Retinal pigment epithelial cell (primary cell): ENCODE results near the gene ZNF185.

Experiments used
- DNase-seq: peaks from one replicate; pipeline ENCODE4 v3.0.0-alpha.2; 2010; ENCODE audit warnings: low read depth
- H3K4me3 ChIP-seq: 2 replicates; pipeline ENCODE4 v1.5.1; 2011; ENCODE audit warnings: mild to moderate bottlenecking, low read length, control low read depth, moderate library complexity
- TF ChIP-seq, protein P1 (sequence below): conservative IDR thresholded peaks from 2 replicates; pipeline ENCODE4 v1.5.1; 2011; ENCODE audit warnings: low read depth, low read length, control low read depth, inconsistent platforms

ZNF185 gene

GRCh38 chrX:152897222-152898131, at the start of gene ZNF185:
ZNF185 (plus strand) TSS chrX:152898067; CDS start chrX:152914490, 16,423 bp downstream.
- DNase-seq, result peak; percentile 22
- TF ChIP-seq, protein P1, sequence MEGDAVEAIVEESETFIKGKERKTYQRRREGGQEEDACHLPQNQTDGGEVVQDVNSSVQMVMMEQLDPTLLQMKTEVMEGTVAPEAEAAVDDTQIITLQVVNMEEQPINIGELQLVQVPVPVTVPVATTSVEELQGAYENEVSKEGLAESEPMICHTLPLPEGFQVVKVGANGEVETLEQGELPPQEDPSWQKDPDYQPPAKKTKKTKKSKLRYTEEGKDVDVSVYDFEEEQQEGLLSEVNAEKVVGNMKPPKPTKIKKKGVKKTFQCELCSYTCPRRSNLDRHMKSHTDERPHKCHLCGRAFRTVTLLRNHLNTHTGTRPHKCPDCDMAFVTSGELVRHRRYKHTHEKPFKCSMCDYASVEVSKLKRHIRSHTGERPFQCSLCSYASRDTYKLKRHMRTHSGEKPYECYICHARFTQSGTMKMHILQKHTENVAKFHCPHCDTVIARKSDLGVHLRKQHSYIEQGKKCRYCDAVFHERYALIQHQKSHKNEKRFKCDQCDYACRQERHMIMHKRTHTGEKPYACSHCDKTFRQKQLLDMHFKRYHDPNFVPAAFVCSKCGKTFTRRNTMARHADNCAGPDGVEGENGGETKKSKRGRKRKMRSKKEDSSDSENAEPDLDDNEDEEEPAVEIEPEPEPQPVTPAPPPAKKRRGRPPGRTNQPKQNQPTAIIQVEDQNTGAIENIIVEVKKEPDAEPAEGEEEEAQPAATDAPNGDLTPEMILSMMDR, result no peak
- H3K4me3 ChIP-seq, result peak within 1 kb of the TSS; percentile 54

DNA sequence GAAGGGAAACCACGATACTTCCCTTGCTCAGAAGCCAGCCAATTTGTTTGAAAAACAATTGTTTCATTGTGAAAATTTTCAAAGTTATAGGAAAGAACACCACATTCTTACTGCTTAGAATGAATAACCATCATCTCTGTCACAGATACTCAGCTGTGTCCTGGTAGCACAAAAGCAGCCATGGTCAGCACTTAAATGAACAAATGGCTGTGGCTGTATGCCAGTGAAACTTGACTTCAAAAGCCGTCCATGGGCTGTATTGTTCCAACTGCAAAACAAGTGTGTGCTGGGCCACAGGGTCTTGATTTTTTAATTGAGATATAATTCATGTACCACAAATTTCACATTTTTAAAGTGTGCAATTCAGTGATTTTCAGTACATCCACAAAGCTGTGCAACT, 47.4 kb upstream of the ZNF185 start:
- no peak for DNase-seq
- TF ChIP-seq, protein P1, result no peak
- H3K4me3 ChIP-seq, result no peak overlapping the region

DNA sequence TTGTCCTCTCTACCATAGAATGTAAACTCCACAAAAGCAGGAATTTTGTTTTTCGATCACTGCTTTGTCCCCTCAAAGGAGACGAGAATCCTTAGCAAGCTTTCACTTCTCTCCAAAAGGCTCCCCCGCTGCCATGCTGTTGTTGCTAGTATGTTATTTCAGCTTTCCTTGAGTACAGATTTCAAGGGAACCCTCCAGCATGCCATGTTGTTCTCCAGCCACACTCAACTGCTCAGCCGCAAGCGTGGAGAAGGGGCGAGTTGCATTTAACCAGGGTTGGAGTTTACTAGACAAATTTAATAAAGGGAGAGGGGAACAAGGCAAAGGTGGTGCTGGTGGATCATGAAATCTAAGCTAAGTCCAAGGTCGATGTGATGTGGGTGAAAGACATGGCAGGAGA, 43.9 kb upstream of the ZNF185 start:
- no peak for DNase-seq
- TF ChIP-seq, protein P1, result no peak
- no peak overlapping the region for H3K4me3 ChIP-seq

- DNase-seq, result peak; percentile 61
- H3K4me3 ChIP-seq, result no peak overlapping the region
- TF ChIP-seq, protein P1, result no peak
Measured at GRCh38 chrX:152861116-152861515, 36.8 kb upstream of the ZNF185 start.

GRCh38 chrX:152861826-152862225, 36.0 kb upstream of the ZNF185 start:
- TF ChIP-seq, protein P1, result no peak
- H3K4me3 ChIP-seq, result no peak overlapping the region
- DNase-seq, result no peak

DNA sequence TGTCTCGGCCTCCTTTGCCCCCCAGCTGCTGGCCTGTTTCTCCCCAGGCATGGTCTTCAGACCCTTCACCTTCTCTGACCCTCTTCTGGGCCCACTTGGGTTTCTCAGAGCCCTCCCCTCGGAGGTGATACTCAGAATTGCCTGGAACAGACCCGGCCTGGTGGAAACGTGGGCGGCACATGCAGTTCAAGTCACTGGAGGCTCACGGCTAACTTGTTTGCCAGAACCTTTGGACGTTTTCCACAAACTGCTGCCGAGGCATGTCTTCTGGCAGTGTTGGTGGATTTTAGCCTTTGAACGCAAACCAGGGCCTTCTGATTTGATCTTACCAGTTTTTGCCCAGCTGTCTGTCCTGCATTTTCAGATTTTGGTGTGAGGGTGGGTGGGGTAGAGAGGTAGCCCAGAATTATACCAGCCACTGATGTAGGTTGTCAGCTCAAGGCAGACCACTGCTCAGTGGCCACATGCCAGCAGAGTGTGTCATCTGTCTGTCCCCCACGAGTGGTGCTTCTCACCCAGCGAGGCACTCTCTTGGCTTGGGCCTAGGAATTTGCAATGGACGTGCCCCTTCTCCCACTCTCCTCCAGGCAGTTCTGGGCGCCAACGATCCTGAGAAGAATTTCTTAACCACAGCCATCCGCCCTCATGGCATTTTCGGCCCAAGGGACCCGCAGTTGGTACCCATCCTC, 32.5 kb upstream of the ZNF185 start:
- no peak for DNase-seq
- H3K4me3 ChIP-seq, result no peak overlapping the region
- TF ChIP-seq, protein P1, result no peak
